Measurements from ENCODE around the gene CFAP46.

DNA sequence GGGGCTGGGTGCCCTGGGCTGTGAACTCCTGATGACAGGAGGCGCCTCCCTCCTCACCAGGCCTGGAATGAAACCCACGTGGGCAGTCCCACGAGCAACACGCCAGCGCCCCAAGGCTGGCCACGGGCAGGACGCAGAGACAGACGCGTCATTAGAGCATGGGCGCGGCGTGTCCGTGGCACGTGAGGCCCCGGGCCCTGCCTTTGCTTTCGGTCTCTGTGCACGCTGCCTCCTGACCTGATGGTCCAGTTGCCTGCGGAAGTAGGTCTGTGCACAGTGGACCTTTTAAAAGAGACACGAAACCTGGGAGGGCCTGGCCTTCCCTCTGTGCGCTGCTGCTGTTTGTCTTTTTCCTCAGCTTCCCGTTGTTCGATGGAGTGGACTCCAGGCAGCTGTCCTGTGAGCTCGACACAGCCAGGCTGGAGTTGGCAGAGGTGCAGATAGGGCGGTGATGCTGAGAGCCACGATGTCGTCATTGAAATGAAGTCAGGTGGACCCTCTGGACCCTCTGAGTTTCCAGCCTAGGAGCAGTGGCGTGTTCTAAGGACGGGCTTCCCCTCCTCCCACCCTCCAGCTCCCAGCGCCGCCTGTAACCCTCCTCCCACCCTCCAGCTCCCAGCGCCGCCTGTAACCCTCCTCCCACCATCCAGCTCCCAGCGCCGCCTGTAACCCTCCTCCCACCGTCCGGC, 40.1 kb upstream of the CFAP46 start:
- TF ChIP-seq, protein P1, sequence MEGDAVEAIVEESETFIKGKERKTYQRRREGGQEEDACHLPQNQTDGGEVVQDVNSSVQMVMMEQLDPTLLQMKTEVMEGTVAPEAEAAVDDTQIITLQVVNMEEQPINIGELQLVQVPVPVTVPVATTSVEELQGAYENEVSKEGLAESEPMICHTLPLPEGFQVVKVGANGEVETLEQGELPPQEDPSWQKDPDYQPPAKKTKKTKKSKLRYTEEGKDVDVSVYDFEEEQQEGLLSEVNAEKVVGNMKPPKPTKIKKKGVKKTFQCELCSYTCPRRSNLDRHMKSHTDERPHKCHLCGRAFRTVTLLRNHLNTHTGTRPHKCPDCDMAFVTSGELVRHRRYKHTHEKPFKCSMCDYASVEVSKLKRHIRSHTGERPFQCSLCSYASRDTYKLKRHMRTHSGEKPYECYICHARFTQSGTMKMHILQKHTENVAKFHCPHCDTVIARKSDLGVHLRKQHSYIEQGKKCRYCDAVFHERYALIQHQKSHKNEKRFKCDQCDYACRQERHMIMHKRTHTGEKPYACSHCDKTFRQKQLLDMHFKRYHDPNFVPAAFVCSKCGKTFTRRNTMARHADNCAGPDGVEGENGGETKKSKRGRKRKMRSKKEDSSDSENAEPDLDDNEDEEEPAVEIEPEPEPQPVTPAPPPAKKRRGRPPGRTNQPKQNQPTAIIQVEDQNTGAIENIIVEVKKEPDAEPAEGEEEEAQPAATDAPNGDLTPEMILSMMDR (IDR thresholded peaks at IDR 0.05; ENCODE audit: poor library complexity): no peak
- TF ChIP-seq EZH2 (IDR thresholded peaks at IDR 0.05; ENCODE audit: borderline replicate concordance) (no peak), EZH2phosphoT487 (IDR thresholded peaks at IDR 0.05; ENCODE audit: low read depth, severe bottlenecking, unreplicated experiment) (no peak)

All from hepatocyte (in vitro differentiated cells).